Right cardiac atrium (tissue), 5 donors: ENCODE results near the gene COL19A1. TPM values are rescaled to one million over a fixed set of nuclear protein-coding genes. Genes with fewer than 3 reads are reported as not detected.

Experiments used
- ATAC-seq, 2 donors: fragments of 200-7000 bp; cut with Tn5 transposase; one replicate each; pipeline versions ENCODE4 v1.8.0 to v1.9.1; 2020; ENCODE audit warnings: moderate library complexity in 2 of 2, mild to moderate bottlenecking in 1 of 2
- DNase-seq, 3 donors: peaks; one replicate each; pipeline ENCODE4 v3.0.0-alpha.2; 2020
- H3K27ac ChIP-seq: one replicate; pipeline ENCODE4 v1.5.1; 2013; ENCODE audit warnings: mild to moderate bottlenecking, low read length, control low read depth, moderate library complexity
- H3K27me3 ChIP-seq: one replicate; pipeline ENCODE4 v1.6.1; 2013; ENCODE audit not compliant: control insufficient read depth, insufficient read depth
- H3K4me1 ChIP-seq: one replicate; pipeline ENCODE4 v1.6.1; 2013; ENCODE audit warnings: low read length; ENCODE audit not compliant: control insufficient read depth, insufficient read depth
- H3K4me3 ChIP-seq: one replicate; pipeline ENCODE4 v1.5.1; 2013; ENCODE audit warnings: low read length, control low read depth
- H3K9me3 ChIP-seq: one replicate; pipeline ENCODE4 v1.6.1; 2013; ENCODE audit warnings: low read length; ENCODE audit not compliant: control insufficient read depth
- WGBS: extraction: QIAGEN DNeasy Blood & Tissue Kit; methylation state at CpG from one replicate; pipeline ENCODE4 v1.1.7; 2013; 5-methylcytosine and 5-hydroxymethylcytosine counted together
- intact Hi-C, 4 donors: fragments of 100-400 bp; cut with DNase I; formaldehyde crosslinking; loops; one replicate each; pipeline versions ENCODE4 v1.11.0 to v1.14.0; 2022 to 2023
- polyA plus RNA-seq: library from polyadenylated mRNA; stranded (reverse); fragments of 200-250 nt; gene quantifications from one replicate; pipeline ENCODE4 v1.2.3, GENCODE V29; 2013
- total RNA-seq, 4 donors: library from RNA; stranded (reverse); fragmentation: NEBNext Ultra II Directional; extraction: Animal tissue kit (Norgen Biotek cat#: 25700); gene quantifications; one replicate each; pipeline ENCODE4 v1.2.1, GENCODE V29; 2021
- donor health status: healthy with polysubstance abuse.
- donor health status: DM: no; HTN: yes; CAD: no.
- donor health status: DM: no; HTN: no; CAD: no.
- donor health status: DM: no; HTN: yes; CAD: no; lungs with severe emphysema.
- donor health status: DM: yes; HTN: yes; CAD: no.

COL19A1 gene
- total and polyA plus RNA-seq, 5 donors = 1.0 to 6.0 (median 3.6) TPM

- intact Hi-C loops = no loop called here
- no peak for DNase-seq
- no peak overlapping the region for H3K4me3 ChIP-seq
- H3K27me3 ChIP-seq = no peaks in the 10 kb centered on the region
- 52% methylated on average over 3 of the region's 3 CpGs for WGBS
- H3K4me1 ChIP-seq = no peaks in the 10 kb centered on the region
- ATAC-seq = no peak
- H3K27ac ChIP-seq = no peak overlapping the region
- no peaks in the 10 kb centered on the region for H3K9me3 ChIP-seq
Observed at GRCh38 chr6:70236343-70236742, 370.0 kb downstream of the COL19A1 start.

- Histone ChIP-seq H3K4me1 (no peaks in the 10 kb centered on the region), H3K27ac (no peak overlapping the region), H3K27me3 (no peaks in the 10 kb centered on the region), H3K4me3 (no peak overlapping the region), H3K9me3 (no peaks in the 10 kb centered on the region)
- 30% methylated on average over 3 of the region's 3 CpGs for WGBS
- intact Hi-C loops = no loop called here
- ATAC-seq (no peak), DNase-seq (no peak)
Observed at GRCh38 chr6:70241031-70241430, 374.7 kb downstream of the COL19A1 start.

- Histone ChIP-seq H3K9me3 (no peaks in the 10 kb centered on the region), H3K4me1 (no peaks in the 10 kb centered on the region), H3K4me3 (no peak overlapping the region), H3K27me3 (no peaks in the 10 kb centered on the region), H3K27ac (no peak overlapping the region)
- 67% methylated on average over 7 of the region's 7 CpGs for whole genome bisulfite sequencing
- peak in 1 of 3 donors; percentile 49 for DNase-seq
- intact Hi-C loops = no loop called here
- no peak for ATAC-seq
Observed at GRCh38 chr6:70241991-70242420, 375.6 kb downstream of the COL19A1 start.

- H3K27me3 ChIP-seq = no peaks in the 10 kb centered on the region
- DNase-seq (no peak), ATAC-seq (no peak)
- no peaks in the 10 kb centered on the region for H3K9me3 ChIP-seq
- H3K4me3 ChIP-seq = no peak overlapping the region
- H3K27ac ChIP-seq = no peak overlapping the region
- intact Hi-C loops = no loop called here
- no peaks in the 10 kb centered on the region for H3K4me1 ChIP-seq
- WGBS = 91% methylated on average over 7 of the region's 7 CpGs
Observed at GRCh38 chr6:70246118-70246517, 379.8 kb downstream of the COL19A1 start.

GRCh38 chr6:70252604-70253003 is 386.2 kb downstream of the COL19A1 start:
- intact Hi-C loops = no loop called here
- DNase-seq (no peak), ATAC-seq (no peak)
- Histone ChIP-seq H3K4me3 (no peak overlapping the region), H3K27ac (no peak overlapping the region), H3K27me3 (no peaks in the 10 kb centered on the region), H3K9me3 (no peaks in the 10 kb centered on the region), H3K4me1 (no peaks in the 10 kb centered on the region)
- WGBS = 81% methylated on average over 2 of the region's 2 CpGs

GRCh38 chr6:70253923-70254322 is 387.6 kb downstream of the COL19A1 start:
- no peak for DNase-seq
- H3K9me3 ChIP-seq = no peaks in the 10 kb centered on the region
- no peak for ATAC-seq
- intact Hi-C loops = no loop called here
- no peaks in the 10 kb centered on the region for H3K4me1 ChIP-seq
- no peak overlapping the region for H3K4me3 ChIP-seq
- WGBS = 47% methylated on average over 3 of the region's 3 CpGs
- no peaks in the 10 kb centered on the region for H3K27me3 ChIP-seq
- no peak overlapping the region for H3K27ac ChIP-seq

- 82% methylated on average over 2 of the region's 2 CpGs for WGBS
- Histone ChIP-seq H3K4me3 (no peak overlapping the region), H3K27ac (no peak overlapping the region), H3K27me3 (no peaks in the 10 kb centered on the region), H3K9me3 (no peaks in the 10 kb centered on the region), H3K4me1 (no peaks in the 10 kb centered on the region)
- intact Hi-C loops = no loop called here
- ATAC-seq (no peak), DNase-seq (no peak)
Observed at GRCh38 chr6:70254784-70255183, 388.4 kb downstream of the COL19A1 start.

- Histone ChIP-seq H3K9me3 (no peaks in the 10 kb centered on the region), H3K4me1 (no peaks in the 10 kb centered on the region), H3K27me3 (no peaks in the 10 kb centered on the region), H3K4me3 (no peak overlapping the region), H3K27ac (no peak overlapping the region)
- intact Hi-C loops = no loop called here
- no peak for ATAC-seq
- DNase-seq = no peak
- 79% methylated on average over 2 of the region's 2 CpGs for WGBS
Observed at GRCh38 chr6:70257768-70258273, 391.5 kb downstream of the COL19A1 start.

GRCh38 chr6:70258483-70258882 is 392.1 kb downstream of the COL19A1 start:
- H3K4me1 ChIP-seq = no peaks in the 10 kb centered on the region
- intact Hi-C loops = no loop called here
- H3K9me3 ChIP-seq = no peaks in the 10 kb centered on the region
- DNase-seq = no peak
- no peaks in the 10 kb centered on the region for H3K27me3 ChIP-seq
- no peak overlapping the region for H3K27ac ChIP-seq
- ATAC-seq = no peak
- no peak overlapping the region for H3K4me3 ChIP-seq
- WGBS = 34% methylated on average over 1 of the region's 1 CpG

Other genes with a start within 250 kb of the COL19A1 start
- 10 to 100 TPM; 46.3 to 56.2 (median 50.0) TPM for gene LMBRD1, start 69.5 kb upstream of the COL19A1 start, total RNA-seq
- gene LMBRD1, start 69.5 kb upstream of the COL19A1 start, polyA plus RNA-seq = 51.5 TPM